ENCODE measurements around the gene ORMDL1.

DNA sequence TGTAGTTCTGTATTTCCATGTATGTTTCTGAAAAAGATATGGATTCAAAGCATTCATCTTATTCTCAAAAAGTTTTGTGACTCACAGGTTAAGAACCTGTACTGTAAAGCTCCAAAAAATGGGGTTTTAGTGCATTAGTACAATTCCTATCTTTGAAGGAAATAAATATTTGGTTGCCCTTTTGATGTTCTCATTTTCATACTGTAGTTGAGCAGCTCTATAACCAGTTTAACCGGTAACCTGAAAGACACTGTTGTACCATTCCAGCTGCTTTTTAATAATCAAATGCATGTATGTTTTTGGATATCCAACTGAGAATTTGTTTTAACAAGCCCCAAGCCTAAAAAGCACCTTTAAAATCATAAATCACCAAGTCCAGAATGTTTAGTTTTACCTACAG lies 11.9 kb downstream of the ORMDL1 start:
- TF ChIP-seq POLR2A (IDR thresholded peaks at IDR 0.05; ENCODE audit: low read length) (no peak), GATA1 (IDR thresholded peaks at IDR 0.05; ENCODE audit: low read depth, low read length) (no peak)
